Right ventricle myocardium inferior (tissue), 1 donor: Measurements from ENCODE around the gene CSF2RB. TPM values are rescaled to one million over a fixed set of nuclear protein-coding genes. Genes with fewer than 3 reads are reported as not detected.

ENCODE experiments used
- ATAC-seq: fragments of 200-7000 bp; cut with Tn5 transposase; one replicate; pipeline ENCODE4 v1.9.1; 2020; ENCODE audit warnings: mild to moderate bottlenecking, moderate library complexity
- DNase-seq: peaks from one replicate; pipeline ENCODE4 v3.0.0; 2021; ENCODE audit errors: missing footprints
- intact Hi-C: fragments of 100-400 bp; cut with DNase I; formaldehyde crosslinking; loops from one replicate; pipeline ENCODE4 v1.11.0; 2022
- total RNA-seq: library from RNA; stranded (reverse); fragmentation: NEBNext Ultra II Directional; extraction: Animal tissue kit (Norgen Biotek cat#: 25700); gene quantifications from one replicate; pipeline ENCODE4 v1.2.1, GENCODE V29; 2021
- donor health status: DM: no; HTN: yes; CAD: no; lungs with severe emphysema.

Gene CSF2RB
- total RNA-seq, 1 donor from 2014 or later: 3.1 TPM

DNA sequence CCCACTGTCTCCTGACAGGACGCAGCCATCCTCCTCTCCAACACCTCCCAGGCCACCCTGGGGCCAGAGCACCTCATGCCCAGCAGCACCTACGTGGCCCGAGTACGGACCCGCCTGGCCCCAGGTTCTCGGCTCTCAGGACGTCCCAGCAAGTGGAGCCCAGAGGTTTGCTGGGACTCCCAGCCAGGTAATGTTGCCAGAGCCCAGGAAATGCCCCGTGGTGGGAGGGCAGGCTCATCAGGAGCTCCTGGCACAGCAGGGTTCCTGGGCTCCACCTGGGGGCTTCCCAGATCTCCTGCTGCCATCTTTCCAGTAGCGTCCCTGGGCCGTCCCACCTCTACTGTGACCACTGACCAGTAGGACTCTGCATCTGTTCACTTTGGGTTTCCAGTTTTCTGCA lies 16.2 kb downstream of the CSF2RB start:
- ATAC-seq: no peak
- DNase-seq: no peak
- intact Hi-C loops: no loop called here

DNA sequence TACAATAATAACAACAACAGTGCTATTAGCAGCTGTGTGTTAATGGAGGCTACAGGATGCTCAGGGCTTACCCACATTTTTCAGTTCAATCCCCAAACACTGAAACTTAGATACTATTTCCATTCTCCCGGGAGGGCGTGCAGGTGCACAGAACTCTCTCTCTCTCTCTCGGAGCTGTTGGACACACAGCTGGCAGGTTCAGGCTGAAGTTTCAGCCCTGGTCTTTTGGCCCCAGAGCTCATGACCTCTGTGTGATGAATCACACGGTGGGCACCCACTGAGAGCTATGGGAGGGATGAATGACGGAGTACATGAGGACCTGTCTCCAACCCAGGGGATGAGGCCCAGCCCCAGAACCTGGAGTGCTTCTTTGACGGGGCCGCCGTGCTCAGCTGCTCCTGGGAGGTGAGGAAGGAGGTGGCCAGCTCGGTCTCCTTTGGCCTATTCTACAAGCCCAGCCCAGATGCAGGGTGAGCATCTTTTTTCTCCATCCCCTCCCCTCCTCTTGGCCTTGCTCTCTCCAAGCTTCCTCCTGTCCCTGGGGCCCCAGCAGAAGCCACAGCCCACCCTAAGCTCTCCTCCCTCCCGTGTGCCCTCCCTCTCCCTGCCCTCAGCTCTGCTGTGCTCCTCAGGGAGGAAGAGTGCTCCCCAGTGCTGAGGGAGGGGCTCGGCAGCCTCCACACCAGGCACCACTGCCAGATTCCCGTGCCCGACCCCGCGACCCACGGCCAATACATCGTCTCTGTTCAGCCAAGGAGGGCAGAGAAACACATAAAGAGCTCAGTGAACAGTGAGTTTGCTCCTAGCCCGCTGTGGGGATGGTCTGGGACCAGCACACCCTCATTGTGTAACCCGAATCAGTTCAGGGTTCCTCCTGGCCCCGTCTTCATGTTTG lies 16.9 kb downstream of the CSF2RB start:
- no peak for DNase-seq
- intact Hi-C loops: no loop called here
- ATAC-seq: no peak

GRCh38 chr22:36931446-36931845 lies 18.0 kb downstream of the CSF2RB start:
- intact Hi-C loops: no loop called here
- no peak for ATAC-seq

GRCh38 chr22:36933629-36934417 lies 20.4 kb downstream of the CSF2RB start:
- intact Hi-C loops: no loop called here
- no peak for DNase-seq
- no peak for ATAC-seq

More at GRCh38 chr22:36931446-36931845, 18.0 kb downstream of the CSF2RB start:
- DNase-seq: no peak

- DNase-seq (no peak), ATAC-seq (no peak)
- intact Hi-C loops: no loop called here
Observed at GRCh38 chr22:36934418-36935312, 21.2 kb downstream of the CSF2RB start.

DNA sequence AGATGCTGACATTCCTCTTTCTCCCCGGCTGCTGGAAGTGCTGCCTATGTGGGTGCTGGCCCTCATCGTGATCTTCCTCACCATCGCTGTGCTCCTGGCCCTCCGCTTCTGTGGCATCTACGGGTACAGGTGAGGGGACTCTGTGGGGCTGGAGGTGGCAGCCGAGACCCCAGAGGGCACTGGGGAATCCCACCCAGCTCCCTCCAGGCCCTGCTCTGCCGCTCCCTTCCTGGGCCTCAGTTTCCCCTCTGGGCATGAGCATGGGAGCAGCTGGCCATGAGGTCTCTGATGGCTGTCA lies 21.8 kb downstream of the CSF2RB start:
- no peak for ATAC-seq
- intact Hi-C loops: no loop called here
- DNase-seq: no peak

- ATAC-seq (no peak), DNase-seq (no peak)
- intact Hi-C loops: no loop called here
Observed at GRCh38 chr22:36935694-36936093, 22.3 kb downstream of the CSF2RB start.

DNA sequence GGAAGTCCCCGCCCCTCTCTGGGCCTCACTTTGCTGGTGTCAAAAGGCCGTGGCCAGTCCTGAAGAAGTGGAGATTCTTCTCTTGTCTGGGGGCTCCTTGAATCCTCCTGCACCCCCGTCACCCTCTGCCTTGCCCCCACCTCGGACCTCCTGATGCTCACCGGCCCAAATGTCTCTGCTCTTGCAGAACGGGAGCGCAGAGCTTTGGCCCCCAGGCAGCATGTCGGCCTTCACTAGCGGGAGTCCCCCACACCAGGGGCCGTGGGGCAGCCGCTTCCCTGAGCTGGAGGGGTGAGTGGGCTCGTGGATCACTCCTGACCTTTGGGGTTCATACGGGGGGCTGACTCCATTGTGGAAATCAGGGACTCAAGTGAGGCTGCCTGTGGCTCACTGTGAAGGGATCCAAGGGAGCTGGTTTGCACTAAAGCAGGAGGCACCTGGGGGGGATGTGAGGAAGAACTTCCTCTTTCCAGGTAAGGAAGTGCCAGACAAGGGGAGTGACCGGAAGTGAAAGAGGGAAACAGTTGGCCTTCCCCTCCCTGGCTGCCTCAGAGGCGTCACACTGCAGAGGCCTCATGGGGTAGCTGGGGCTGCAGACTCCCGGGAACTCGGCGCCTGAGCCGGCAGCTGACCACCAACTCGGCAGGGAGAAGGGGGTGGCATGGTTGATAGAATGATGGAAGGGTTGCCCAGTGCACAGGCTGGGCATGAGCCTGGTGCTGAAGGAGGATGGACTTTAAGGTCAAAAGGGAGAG lies 23.1 kb downstream of the CSF2RB start:
- no peak for DNase-seq
- intact Hi-C loops: no loop called here
- no peak for ATAC-seq

- ATAC-seq (no peak), DNase-seq (no peak)
- intact Hi-C loops: no loop called here
Observed at GRCh38 chr22:36937319-36938027, 24.0 kb downstream of the CSF2RB start.

DNA sequence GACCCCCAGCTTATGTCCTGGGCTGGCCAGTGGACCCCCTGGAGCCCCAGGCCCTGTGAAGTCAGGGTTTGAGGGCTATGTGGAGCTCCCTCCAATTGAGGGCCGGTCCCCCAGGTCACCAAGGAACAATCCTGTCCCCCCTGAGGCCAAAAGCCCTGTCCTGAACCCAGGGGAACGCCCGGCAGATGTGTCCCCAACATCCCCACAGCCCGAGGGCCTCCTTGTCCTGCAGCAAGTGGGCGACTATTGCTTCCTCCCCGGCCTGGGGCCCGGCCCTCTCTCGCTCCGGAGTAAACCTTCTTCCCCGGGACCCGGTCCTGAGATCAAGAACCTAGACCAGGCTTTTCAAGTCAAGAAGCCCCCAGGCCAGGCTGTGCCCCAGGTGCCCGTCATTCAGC lies 24.6 kb downstream of the CSF2RB start:
- DNase-seq: no peak
- intact Hi-C loops: no loop called here
- ATAC-seq: no peak

GRCh38 chr22:36938886-36939285 lies 25.5 kb downstream of the CSF2RB start:
- intact Hi-C loops: no loop called here
- no peak for ATAC-seq
- DNase-seq: no peak

GRCh38 chr22:36940676-36941075 lies 27.2 kb downstream of the CSF2RB start:
- intact Hi-C loops: no loop called here
- no peak for ATAC-seq
- DNase-seq: no peak

DNA sequence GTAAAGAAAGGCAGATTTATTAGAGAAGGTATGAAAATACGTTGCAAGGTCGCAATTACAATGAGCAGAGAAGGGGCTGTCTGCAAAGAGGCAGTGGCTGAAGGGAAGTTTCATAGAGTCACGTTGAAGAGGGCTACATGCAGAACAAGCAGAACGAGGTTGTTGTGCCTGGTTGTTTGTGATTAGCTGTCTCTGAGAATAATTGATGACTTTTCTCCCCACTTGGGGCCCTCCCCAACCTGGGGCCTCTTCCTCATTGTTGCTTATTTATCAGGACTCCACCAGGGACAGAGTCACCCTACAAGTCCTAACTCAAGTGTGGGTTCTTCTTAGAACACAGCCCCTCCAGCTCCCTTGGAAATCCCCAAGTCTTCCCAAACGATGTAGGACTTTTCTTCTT lies 29.1 kb downstream of the CSF2RB start:
- ATAC-seq (no peak), DNase-seq (no peak)
- intact Hi-C loops: no loop called here

DNA sequence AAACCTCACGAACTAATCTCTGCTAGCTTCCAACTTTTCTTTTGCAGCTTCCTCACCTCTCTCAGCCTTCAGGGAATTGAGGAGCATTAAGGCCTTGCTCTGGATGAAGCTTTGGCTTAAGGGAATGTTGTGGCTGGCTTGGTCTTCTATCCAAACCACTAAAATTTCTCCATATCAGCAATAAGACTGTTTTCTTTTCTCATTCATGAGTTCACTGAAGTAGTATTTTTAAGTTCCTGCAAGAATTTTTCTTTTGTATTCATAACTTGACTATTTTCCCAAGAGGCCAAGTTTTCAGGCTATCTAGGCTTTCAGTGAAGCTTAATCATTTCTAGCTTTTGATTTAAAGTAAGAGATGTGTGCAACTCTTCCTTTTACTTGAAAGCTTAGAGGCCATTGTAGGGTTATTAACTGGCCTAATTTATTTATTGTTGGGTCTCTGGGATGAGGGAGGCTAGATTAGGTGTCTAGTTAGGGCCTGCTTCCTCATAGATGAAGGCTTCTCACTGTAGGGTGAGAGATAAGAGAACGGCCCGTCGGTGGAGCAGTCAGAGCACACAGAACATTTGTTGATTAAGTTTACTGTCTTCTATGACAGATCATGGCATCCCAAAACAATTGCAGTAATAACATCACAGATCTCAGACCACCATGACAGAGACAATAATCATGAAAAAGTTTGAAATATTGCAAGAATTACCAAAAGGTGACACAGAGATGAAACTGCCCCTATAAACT lies 33.2 kb downstream of the CSF2RB start:
- DNase-seq (no peak), ATAC-seq (no peak)
- intact Hi-C loops: no loop called here

GRCh38 chr22:36948273-36949225 lies 35.1 kb downstream of the CSF2RB start:
- no peak for ATAC-seq
- no peak for DNase-seq
- intact Hi-C loops: no loop called here
